Measurements from ENCODE around the gene ROBO3. TPM values are rescaled to one million over a fixed set of nuclear protein-coding genes. Genes with fewer than 3 reads are reported as not detected.

ROBO3 gene
- total and polyA plus RNA-seq, 2 donors (not counting 3 experiments of a cell fraction or from before 2014, with no cell fraction given): 27.1 to 65.4 TPM

- H4K20me1 ChIP-seq (replicated peaks; ENCODE audit: control insufficient read depth, extremely low read depth, insufficient read depth, low read length): no peaks in the 10 kb centered on the region
- no TSS peak for BruUV-seq (replicated peaks)
- no peak for DNase-seq (ENCODE audit: low read depth, low spot score)
- no peak overlapping the region for H3K9ac ChIP-seq (replicated peaks; ENCODE audit: extremely low read depth, insufficient read depth, low read length)
- intact Hi-C loops (cut with micrococcal nuclease): no loop called here
- no peak overlapping the region for H2AFZ ChIP-seq (ENCODE audit: low read depth, low read length)
- H3K27me3 ChIP-seq (ENCODE audit: control insufficient read depth in 2 of 2, insufficient read depth in 2 of 2, low read length in 2 of 2): peaks cover 45 to 64% of the 10 kb centered on the region in 2 experiments
- no peaks in the 10 kb centered on the region for H3K36me3 ChIP-seq (ENCODE audit: control insufficient read depth in 2 of 2, extremely low read depth in 1 of 2, insufficient read depth in 2 of 2, low read length in 2 of 2)
- no peak for FAIRE-seq
- no peaks in the 10 kb centered on the region for H3K9me1 ChIP-seq (replicated peaks; ENCODE audit: control insufficient read depth, extremely low read depth, insufficient read depth, low read length)
- H3K4me2 ChIP-seq (ENCODE audit: insufficient read depth, low read length): no peak overlapping the region
- no peak overlapping the region for H3K4me3 ChIP-seq (replicated peaks in 1 of 3; ENCODE audit: insufficient read depth in 1 of 3, low read depth in 1 of 3, low read length in 3 of 3)
- TF ChIP-seq GATA2 (IDR thresholded peaks at IDR 0.05; ENCODE audit: insufficient read depth, insufficient read length, low read depth, low read length) (no peak), JUN (IDR thresholded peaks at IDR 0.05; ENCODE audit: borderline replicate concordance, insufficient read depth, insufficient read length, low read depth) (no peak), FOS (IDR thresholded peaks at IDR 0.05; ENCODE audit: borderline replicate concordance, insufficient read depth, low read length) (no peak), MYC (IDR thresholded peaks at IDR 0.05; ENCODE audit: low read depth, low read length) (no peak), POLR2AphosphoS5 (IDR thresholded peaks at IDR 0.05; ENCODE audit: insufficient read depth, low read depth, low read length) (no peak), POLR2A (IDR thresholded peaks at IDR 0.05; ENCODE audit: low read depth, low read length) (no peak), EZH2 (IDR thresholded peaks at IDR 0.05; ENCODE audit: borderline replicate concordance, low read depth, low read length, severe bottlenecking) (no peak)
- TF ChIP-seq, protein P1, sequence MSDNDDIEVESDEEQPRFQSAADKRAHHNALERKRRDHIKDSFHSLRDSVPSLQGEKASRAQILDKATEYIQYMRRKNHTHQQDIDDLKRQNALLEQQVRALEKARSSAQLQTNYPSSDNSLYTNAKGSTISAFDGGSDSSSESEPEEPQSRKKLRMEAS (IDR thresholded peaks at IDR 0.05; ENCODE audit: insufficient read depth, insufficient read length): no peak
- TF ChIP-seq, protein P2, sequence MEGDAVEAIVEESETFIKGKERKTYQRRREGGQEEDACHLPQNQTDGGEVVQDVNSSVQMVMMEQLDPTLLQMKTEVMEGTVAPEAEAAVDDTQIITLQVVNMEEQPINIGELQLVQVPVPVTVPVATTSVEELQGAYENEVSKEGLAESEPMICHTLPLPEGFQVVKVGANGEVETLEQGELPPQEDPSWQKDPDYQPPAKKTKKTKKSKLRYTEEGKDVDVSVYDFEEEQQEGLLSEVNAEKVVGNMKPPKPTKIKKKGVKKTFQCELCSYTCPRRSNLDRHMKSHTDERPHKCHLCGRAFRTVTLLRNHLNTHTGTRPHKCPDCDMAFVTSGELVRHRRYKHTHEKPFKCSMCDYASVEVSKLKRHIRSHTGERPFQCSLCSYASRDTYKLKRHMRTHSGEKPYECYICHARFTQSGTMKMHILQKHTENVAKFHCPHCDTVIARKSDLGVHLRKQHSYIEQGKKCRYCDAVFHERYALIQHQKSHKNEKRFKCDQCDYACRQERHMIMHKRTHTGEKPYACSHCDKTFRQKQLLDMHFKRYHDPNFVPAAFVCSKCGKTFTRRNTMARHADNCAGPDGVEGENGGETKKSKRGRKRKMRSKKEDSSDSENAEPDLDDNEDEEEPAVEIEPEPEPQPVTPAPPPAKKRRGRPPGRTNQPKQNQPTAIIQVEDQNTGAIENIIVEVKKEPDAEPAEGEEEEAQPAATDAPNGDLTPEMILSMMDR (IDR thresholded peaks at IDR 0.05; ENCODE audit: extremely low read depth in 1 of 2, insufficient read depth in 1 of 2, low read depth in 1 of 2, low read length in 2 of 2): no peak
- H3K9me3 ChIP-seq (replicated peaks; ENCODE audit: control insufficient read depth, insufficient read depth, low read length): no peaks in the 10 kb centered on the region
- dilution Hi-C loops (cut with MboI; ENCODE audit: extremely low pct_ligation_motif_present, low sequenced_read_pairs): no loop called here
- no peak overlapping the region for H3K27ac ChIP-seq (ENCODE audit: insufficient read depth, low read depth, low read length)
- POLR2A ChIA-PET: no interaction called here
- peaks cover 6% of the 10 kb centered on the region for H3K4me1 ChIP-seq (ENCODE audit: control insufficient read depth, extremely low read depth, insufficient read depth, low read length)
- CTCF ChIA-PET: interaction anchor here (3.9 kb wide), 1 partner anchor 22 kb away, joined by 16 read pairs; no protein-coding TSS in a partner anchor
- no peaks in the 10 kb centered on the region for H3K79me2 ChIP-seq (ENCODE audit: control insufficient read depth, insufficient read depth, low read length)
These were observed 6.1 kb upstream of the ROBO3 start for GRCh38 chr11:124859171-124859570.
